DMS153 treated with DMSO at 0.1 percent for 48 hours (cell line): Measurements from ENCODE around the gene HCK.

ENCODE experiments used
- DNase-seq: peaks from one replicate; lab custom pipeline; 2025; ENCODE audit not compliant: unreplicated experiment; lab: John Stamatoyannopoulos, UW

HCK gene

DNA sequence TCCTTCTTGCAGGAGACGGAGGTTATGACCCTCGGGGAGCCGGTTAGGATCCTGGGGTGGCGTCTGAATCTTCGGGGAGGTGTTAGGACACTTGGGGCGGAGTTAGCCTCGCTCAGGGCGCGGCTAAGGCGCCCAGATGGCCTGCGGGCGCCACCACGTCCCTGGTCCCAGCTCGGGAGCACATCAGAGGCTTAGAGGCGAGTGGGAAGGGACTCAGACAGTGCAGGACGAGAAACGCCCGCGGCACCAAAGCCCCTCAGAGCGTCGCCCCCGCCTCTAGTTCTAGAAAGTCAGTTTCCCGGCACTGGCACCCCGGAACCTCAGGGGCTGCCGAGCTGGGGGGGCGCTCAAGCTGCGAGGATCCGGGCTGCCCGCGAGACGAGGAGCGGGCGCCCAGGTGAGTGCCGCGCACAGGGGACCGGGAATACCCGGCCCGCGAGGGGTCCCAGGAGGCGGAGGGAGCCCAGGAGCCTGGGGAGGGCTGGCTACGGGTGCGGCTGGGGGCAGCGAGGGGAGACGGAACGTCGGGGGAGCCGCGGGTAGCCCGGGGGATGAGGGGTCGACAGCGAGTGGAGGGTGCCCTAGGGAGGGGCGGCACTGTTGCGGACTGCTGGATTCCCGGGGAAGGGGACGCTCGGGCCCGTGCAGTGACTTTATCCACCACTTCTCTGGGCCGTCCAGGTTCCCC, at the start of gene HCK:
Gene HCK (plus strand): TSS at position 153 of the 688 bp plus-strand sequence.
- no peak for DNase-seq

DNA sequence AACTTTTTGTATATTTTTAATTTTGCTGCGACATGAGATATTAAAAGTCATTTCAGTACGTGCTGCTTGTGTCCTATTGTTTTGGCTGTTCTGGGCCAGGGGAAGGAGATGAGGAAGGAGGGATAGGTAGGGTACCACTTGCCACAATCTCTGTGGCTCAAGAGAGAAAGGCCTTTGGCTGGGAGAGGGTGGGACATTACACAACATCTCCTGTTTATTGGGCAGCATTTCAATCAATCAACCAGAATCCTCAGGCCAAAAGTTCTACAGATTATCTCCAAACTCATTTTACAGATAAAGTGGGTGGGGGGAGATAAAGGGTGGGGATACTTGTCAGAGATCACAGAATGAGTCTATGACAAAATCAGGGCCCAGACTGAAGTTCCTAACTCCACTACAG, 48.7 kb upstream of the HCK start:
- no peak for DNase-seq

DNA sequence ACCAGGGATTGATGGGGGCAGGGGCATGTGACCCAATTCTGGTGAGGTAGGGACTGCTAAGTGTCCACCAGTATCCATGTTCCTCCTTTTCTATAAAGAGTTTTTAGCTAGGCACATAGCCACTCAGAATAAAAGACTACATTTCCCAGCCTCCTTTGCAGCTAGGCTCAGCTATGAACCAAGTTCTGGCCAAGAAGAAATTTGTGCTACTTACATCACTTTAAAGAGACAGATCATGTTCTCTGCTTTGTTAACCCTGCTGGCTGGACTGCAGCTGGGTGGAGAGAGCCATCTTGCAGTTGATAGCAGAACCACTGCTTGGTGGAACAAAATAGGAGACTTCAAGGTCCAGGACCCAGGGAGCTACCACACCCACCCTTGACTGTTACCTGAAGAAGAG, 47.1 kb upstream of the HCK start:
- no peak for DNase-seq

DNA sequence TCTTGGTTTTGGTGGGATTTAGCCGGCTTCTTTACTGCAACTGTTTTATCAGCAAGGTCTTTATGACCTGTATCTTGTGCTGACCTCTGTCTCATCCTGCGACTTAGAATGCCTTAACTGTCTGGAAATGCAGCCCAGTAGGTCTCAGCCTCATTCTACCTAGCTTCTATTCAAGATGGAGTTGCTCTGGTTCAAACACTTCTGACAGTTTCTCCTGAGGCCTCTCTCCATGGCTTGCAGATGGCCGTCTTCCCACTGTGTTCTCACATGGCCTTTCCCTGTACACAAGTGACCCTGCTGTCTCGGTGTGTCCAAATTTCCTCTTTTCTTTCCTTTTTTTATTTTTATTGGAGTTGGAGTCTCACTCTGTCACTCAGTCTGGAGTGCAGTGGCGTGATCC, 46.0 kb upstream of the HCK start:
- no peak for DNase-seq

DNA sequence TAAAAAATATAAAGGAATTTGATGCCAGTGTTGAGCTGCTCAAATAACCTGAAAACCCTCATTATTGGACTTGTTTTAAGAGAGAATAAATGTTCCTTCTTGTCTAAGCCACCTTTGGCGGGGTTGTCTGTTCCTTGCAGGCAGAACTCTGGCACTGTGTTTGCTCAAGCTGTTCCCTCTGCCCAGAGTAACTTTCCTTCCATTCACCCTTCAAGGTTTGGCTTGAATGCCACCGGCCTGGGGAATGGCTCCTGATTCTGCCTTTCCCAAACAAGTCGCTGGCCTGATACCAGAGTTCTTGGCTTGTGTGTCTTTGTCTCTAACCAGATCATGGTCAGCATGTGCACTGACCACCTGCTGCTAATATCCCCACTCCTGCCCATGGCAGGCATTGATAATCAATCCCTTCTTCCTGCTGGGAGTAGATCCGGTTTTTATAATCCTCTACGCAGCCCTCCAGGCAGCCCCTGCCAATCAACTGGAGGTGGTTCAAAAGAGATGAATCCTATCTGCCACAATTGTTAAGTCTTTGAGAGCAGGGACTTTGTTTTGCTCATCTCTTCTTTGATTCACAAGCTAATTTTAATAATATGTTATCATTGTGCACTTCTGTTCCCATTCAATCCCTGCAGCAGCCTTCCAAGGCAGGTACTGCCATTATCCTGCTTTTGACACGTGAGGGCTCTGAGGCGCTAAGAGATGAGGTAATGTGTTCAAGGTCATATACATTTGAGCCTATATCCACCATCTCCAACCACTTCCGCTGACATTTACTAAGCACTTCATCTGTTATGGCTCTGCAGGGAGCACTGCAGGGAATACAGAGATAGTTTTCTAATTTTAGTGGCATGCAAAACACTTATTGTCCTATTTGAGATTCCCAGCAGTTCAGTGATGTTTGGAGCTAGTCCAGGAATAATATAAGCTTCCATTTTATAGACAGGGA, 44.9 kb upstream of the HCK start:
- DNase-seq: peak; percentile 51

DNA sequence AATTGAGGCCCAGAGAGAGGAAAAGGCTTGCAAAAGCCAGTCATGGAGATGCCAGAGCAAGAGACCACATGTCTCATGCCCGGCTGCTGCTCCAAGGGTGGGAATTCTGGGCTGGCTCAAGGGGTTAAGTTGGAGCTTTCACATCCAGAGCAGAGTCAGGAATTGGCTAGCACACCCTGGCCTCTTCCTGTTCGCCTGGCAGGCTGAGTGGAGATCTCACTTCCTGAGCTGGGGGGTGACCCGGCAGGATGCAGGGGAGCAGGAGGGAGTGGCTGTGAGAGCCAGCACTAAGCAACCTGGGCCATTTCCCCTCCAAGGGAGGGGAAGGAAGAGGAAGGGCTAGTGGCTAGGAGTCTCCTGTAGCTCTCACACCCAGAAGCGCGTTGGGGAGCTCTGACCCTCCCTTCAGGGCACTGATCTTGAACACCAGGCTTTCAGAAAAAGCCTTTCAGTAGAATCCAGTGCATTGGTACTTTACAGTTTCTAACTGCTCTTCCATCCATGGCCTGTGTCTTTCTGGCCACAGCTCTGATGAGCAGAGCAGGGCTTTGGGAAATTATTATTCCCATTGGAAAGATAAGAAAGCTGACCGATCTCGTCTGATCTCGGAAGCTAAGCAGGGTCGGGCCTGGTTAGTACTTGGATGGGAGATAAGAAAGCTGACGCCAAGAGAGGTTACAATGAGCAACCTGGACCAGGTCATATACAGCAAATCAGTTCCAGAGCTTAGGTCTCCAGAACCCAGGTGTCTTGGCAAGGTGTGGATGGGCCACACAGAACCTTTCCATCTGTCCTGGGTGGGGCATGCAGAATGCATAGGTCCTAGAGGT, 44.0 kb upstream of the HCK start:
- peak; percentile 47 for DNase-seq

DNA sequence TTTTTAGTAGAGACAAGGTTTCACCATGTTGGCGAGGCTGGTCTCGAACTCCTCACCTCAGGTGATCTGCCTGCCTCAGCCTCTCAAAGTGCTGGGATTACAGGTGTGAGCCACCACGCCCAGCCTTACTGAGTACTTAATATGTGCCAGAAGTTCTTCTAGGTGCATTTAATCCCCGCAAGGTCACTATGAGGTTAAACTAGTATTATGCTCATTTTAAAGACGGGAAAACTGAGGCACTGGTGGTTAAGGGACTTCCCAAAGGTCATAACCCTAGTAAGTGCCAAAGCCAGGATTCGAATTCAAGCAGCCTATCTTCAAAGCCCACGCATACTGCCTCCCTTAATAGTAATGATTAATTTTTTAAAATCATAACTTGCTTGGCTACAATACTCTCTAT, 42.5 kb upstream of the HCK start:
- no peak for DNase-seq

DNA sequence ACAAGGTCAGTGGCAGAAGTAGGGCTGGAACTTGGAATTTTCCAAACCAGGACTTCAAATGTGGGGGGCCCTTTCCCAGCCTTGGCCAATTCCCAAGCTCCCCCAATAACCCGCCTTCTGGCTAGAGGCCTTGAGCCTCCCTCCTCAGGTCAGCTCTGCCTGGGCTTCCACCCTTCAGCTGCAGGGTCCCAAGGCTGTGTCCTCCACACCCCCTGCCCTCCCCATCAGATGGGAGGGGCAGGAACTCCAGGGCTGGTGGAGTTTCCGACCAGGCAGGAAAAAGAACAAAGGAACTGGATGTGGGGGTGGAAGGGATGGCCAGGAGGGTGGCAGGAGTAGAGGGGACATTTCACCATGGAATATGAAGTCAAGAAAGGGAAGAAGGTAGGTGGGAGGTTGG, 41.9 kb upstream of the HCK start, which contains the start of gene CCM2L:
Gene CCM2L (plus strand): TSS at position 338 of the 400 bp plus-strand sequence. CDS start 17 bp downstream, at position 355.
- DNase-seq: no peak

DNA sequence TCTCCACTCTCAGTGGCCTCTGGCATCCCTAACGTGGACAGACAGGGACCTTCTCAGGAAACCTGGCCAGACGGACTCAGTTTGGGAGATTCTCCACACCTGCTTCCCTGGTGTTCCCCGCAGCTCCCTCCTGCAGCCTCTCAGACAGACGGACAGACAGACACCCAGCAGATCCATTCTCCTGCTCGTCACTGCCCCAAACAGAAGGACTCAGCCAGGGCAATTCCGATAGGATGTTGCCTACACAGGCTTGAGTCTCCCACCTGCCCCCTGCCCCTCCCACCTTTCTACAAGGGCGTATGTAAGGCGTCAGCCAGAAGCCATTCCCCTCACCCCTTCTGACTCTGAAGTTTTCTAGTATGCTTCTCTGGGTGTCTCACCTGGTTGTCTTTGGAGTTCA, 41.4 kb upstream of the HCK start:
- no peak for DNase-seq

DNA sequence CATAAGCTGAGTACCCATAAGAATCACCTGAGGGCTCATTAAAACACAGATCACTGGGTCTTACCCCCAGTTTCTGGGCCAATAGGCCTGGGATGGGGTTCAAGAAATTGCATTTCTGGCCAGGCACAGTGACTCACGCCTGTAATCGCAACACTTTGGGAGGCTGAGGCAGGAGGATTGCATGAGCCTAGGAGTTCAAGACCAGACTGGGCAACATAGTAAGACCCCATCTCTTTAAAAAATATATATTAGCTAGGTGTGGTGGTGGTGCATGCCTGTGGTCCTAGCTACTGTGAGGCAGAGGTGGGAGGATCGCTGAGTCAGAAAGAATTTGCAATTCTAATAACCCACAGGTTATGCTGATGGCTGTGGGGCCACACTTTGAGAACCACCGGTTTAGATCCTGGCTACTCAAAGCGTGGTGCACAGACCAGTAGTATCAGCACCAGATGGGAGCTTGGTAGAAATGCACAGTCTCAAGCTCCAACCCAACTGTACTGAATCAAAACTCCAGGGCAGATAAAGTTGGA, 39.8 kb upstream of the HCK start:
- DNase-seq: no peak

DNA sequence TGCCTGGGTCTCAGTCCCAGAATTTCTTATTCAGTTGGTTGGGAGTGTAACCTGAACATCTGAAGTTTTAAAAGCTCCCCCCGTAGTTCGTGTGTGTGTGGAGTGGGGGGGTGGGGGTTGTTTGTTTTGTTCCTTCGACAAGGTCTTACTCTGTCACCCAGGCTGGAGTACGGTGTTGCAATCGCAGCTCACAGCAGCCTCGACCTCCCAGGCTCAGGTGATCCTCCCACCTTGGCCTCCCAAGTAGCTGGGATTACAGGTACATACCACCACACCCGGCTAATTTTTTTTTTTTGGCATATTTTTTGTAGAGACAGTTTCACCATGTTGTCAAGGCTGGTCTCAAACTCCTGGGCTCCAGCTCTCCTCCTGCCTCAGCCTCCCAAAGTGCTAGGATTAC, 38.7 kb upstream of the HCK start:
- DNase-seq: no peak

DNA sequence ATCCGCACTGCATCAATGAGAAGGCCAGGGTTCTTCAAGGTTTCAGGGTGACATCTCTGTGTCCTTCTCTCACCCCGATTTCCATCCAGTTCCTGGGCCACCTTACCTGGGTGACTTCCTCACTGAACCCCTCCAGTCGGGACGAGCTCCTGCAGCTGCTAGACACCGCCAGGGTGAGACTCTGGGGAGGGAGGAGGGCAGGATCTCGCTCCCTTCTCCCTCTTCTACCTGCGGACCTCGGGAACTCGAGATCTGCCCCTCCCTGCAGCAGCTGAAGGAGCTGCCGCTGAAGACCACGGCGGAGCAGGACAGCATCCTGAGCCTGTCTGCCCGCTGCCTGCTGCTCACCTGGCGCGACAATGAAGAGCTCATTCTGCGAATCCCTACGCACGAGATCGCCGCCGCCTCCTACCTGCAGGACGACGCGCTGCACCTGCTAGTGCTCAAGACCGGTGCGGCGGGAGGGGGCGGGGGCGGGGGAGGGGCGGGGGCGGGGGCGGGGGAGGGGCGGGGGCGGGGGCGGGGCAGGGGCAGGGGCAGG, 34.3 kb upstream of the HCK start:
- DNase-seq: peak; percentile 76

DNA sequence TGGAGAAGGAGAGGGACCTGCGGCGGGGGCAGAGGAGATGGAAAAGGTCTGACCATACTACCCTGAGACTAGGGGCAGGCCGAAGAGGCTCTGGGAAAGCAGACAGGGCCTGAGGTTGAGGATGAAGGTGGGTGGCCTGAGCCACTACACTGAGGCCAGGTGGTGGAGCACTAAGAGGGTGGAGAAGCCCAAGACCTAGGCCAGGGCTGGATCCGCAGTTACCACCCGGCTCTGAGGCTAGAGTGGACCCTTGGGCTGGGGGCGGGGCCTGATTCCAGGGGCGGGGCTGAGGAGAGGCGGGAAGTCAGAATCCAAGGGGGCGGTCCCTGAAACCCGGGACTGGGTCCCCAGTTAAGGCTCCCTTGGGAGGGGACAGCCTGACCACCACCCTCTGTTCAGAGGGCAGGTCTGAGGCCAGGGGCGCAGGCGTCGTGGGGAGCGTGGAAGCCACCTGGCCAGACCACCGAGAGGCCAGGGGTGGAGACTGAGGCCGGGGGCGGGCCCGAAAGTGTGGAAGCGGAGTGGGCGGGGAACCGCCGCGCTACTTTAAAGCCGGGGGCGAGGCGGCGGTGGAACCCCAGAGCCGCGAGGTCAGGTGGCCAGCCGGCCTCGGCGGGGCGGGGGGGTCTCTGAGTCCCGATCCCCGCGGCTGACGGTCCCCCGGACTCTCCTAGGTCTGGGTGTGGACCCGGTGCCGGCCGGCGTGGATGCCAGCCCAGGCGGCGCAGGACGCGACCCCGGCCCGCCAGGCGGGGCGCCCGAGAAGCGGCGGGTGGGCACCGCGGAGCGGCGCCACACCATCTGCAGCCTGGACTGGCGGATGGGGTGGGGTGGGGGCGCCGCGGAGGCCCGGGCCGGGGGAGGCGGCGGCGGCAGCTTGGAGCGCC, 33.5 kb upstream of the HCK start:
- peak; percentile 77 for DNase-seq

DNA sequence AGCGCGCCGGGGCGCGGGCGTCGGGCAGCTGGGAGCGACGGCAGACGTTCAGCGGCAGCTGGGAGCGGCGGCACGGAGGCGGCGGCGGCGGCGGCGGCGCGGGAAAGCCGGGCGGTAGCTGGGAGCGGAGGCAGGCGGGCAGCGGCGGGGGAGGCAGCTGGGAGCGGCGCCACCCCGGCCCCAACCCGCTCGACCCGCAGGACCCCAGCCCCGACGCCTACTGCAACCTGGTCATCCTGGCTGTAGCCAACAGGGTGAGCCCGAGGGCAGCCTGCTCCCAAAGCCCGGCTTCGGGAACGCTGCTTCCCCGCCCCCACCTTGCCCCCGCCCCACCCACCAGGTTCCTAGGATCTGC, 32.9 kb upstream of the HCK start:
- peak; percentile 13 for DNase-seq

DNA sequence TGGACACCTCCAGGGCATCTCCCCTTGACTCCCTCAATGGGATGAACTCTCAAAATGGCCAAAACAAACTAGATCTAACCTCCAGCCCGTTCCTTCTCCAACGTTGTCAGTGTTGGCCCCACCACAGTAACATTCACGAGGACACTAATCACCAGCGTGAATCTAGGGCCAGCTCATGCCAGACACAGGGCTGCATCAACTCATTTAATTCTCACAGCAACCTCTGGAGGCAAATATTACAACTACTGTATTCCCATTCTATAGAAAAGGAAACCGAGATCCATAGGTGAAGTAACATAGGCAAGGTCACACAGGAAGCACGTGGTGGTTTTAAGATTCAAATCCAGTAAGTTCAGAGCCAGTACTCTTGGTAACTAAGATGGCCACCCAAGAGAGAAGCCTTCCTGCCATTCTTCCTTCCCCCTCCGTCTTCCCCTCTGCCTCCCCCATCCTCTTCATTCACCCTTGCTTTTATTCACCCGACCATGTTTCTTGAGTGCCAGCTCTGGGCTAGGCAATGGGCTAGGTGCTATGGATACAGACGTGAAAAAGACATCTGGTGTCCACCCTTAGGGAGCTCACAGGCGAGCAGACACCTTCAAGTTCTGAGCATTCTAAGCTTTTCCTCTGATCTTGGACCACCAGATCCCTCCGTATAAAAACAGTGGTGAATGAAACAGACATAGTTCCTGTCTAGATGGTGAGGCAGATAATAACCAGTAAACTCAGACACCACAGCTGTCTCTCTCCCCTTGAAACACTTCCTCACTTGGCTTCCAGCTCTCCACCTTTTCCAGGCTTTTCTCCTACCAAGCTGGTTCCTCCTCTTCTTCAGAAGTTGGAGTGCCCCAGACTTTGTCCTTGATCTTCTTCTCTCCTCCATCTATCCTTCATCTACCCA, 32.2 kb upstream of the HCK start:
- DNase-seq: no peak

DNA sequence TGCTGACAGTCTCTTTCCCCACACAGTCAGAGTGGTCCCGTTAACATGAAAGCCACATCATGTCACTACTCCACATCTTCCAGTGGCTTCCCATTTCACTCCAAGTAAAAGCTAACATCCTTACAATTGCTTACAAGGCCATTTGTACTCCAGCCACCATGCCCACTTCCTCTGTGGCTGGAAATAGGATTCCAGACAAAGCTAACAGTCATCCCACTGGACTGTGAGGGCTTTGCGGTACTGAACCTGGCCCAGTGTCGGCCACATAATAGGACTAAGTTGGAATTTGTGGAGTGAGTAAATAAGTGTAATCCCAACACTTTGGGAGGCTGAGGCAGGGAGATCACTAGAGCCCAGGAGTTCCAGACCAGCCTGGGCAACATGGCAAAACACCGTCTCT, 31.0 kb upstream of the HCK start:
- DNase-seq: no peak

DNA sequence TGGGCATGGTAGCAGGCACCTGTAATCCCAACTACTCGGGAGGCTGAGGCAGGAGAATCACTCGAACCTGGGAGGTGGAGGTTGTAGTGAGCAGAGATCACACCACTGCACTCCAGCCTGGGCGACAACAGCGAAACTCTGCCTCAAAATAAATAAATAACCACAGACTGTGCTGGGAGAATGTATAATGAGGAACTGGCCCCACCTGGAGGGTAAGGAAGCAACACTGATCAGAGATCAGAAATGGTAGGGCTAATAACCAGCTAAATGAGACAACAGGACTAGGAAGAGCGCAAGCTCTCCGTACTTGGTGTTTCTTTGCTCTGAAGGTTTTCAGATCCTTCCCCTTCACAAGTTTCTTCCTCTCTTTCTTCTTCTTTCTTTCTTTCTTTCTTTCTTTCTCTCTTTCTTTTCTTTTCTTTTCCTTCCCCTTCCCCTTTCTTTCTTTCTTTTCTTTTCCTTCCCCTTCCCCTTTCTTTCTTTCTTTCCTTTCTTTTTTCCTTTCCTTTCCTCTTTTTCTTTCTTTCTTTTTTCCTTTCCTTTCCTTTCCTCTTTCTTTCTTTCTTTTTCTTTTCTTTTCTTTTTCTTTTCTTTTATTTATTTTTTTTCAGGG, 27.3 kb upstream of the HCK start:
- DNase-seq: no peak

DNA sequence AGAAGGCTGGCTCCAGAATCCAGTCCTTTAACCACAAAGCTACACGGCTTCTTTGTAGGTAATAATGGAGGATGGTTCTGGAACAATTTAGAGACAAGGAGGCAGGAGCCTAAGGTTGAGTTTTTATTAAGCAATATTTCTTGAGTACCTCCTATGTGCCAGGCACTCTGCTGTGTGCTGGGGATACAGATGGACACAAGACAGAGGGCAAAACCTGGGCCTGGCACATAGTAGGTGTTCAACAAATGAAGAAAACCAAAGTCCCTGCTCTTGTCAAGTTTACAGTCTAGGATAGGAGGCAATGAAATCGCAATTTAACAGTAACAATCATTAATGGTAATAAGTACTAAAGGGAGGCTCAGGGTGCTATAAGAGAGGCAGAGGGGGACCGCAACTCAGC, 24.4 kb upstream of the HCK start:
- DNase-seq: no peak
